Adrenal gland (tissue), 12 donors: ENCODE measurements around the gene MITF. TPM values are rescaled to one million over a fixed set of nuclear protein-coding genes. Genes with fewer than 3 reads are reported as not detected.

ENCODE experiments used
- DNase-seq, 7 donors: peaks; one replicate each; pipeline ENCODE4 v3.0.0-alpha.2; 2019 to 2020
- H3K27ac ChIP-seq, 5 donors: fragments of 200-600 bp; sonication (generic) in 4 of 5; 1 replicate in 3 of 5; 2 replicates in 2 of 5; pipeline versions ENCODE4 v1.5.1 to v1.8.0; 2016 to 2020; ENCODE audit warnings: mild to moderate bottlenecking in 1 of 5
- H3K27me3 ChIP-seq: fragments of 200-600 bp; 2 replicates; pipeline ENCODE4 v1.8.0; 2021
- H3K36me3 ChIP-seq, 2 donors: fragments of 200-600 bp; replicated peaks in 1 of 2; 1 replicate in 1 of 2; 2 replicates in 1 of 2; pipeline versions ENCODE4 v1.5.1 to v1.8.0; 2018 to 2022
- H3K4me1 ChIP-seq, 2 donors: fragments of 200-600 bp; replicated peaks in 1 of 2; 1 replicate in 1 of 2; 2 replicates in 1 of 2; pipeline versions ENCODE4 v1.5.1 to v1.8.0; 2018 to 2021
- H3K4me3 ChIP-seq, 4 donors: fragments of 200-600 bp; sonication (generic) in 3 of 4; one replicate each; pipeline ENCODE4 v1.5.1; 2016 to 2018
- H3K9me3 ChIP-seq, 3 donors: fragments of 200-600 bp; sonication (generic) in 1 of 3; replicated peaks in 1 of 3; 1 replicate in 2 of 3; 2 replicates in 1 of 3; pipeline versions ENCODE4 v1.5.1 to v1.8.0; 2016 to 2021
- POLR2A ChIP-seq, 2 donors: fragments of 450-650 bp; IDR thresholded peaks; one replicate each; pipeline ENCODE4 v1.6.1; 2017; ENCODE audit warnings: antibody characterized with exemption in 2 of 2, mild to moderate bottlenecking in 2 of 2, moderate library complexity in 1 of 2
- WGBS, 4 donors: extraction: QIAGEN DNeasy Blood & Tissue Kit in 2 of 4; methylation state at CpG; one replicate each; pipeline versions ENCODE4 v1.1.5 to v1.1.7; 2013 to 2017; 5-methylcytosine and 5-hydroxymethylcytosine counted together
- intact Hi-C, 2 donors: fragments of 100-400 bp; cut with DNase I; formaldehyde crosslinking; loops; one replicate each; pipeline versions ENCODE4 v1.14.1 to v1.15.0; 2022 to 2023
- polyA plus RNA-seq, 3 donors: library from polyadenylated mRNA; stranded (reverse); fragments of 200-250 nt in 2 of 3; fragments of 350-450 nt in 1 of 3; fragmentation: Illumina TruSeq in 1 of 3; extraction: RNeasy Lipid Tissue Mini Kit (QIAGEN cat#74804) in 1 of 3; gene quantifications; one replicate each; pipeline ENCODE4 v1.2.3, GENCODE V29; 2013 to 2014
- total RNA-seq, 9 donors: library from RNA; depleted of rRNA in 4 of 9; stranded (reverse); fragments of >200 nt in 4 of 9; fragments of 120-200 nt in 1 of 9; fragmentation: NEBNext Ultra II Directional in 1 of 9; extraction: Animal tissue kit (Norgen Biotek cat#: 25700) in 1 of 9; gene quantifications; one replicate each; pipeline versions ENCODE4 v1.1.0 to v1.2.4, GENCODE V29; 2013 to 2023
- TF ChIP-seq, protein P1 (sequence below), 6 experiments: fragments of 450-650 bp in 4 of 6; fragments of 200-600 bp in 2 of 6; sonication (generic) in 1 of 6; IDR thresholded peaks; 1 replicate in 5 of 6; 2 replicates in 1 of 6; pipeline versions ENCODE4 v1.5.1 to v1.8.0; 2016 to 2021; ENCODE audit warnings: antibody characterized with exemption in 6 of 6, mild to moderate bottlenecking in 2 of 6, moderate library complexity in 1 of 6
- donor health status: healthy with polysubstance abuse.
- donor health status: Bipolar disorder and iron deficiency.
- donor health status: DM: yes; HTN: yes; CAD: no.
- donor health status: DM: no; HTN: no; CAD: no.
- donor health status: DM: no; HTN: no; CAD: no.
- donor health status: DM: yes; HTN: yes; CAD: no.

The MITF gene
- total and polyA plus RNA-seq, 12 donors, result 2.4 to 23.4 (median 10.6) TPM

DNA sequence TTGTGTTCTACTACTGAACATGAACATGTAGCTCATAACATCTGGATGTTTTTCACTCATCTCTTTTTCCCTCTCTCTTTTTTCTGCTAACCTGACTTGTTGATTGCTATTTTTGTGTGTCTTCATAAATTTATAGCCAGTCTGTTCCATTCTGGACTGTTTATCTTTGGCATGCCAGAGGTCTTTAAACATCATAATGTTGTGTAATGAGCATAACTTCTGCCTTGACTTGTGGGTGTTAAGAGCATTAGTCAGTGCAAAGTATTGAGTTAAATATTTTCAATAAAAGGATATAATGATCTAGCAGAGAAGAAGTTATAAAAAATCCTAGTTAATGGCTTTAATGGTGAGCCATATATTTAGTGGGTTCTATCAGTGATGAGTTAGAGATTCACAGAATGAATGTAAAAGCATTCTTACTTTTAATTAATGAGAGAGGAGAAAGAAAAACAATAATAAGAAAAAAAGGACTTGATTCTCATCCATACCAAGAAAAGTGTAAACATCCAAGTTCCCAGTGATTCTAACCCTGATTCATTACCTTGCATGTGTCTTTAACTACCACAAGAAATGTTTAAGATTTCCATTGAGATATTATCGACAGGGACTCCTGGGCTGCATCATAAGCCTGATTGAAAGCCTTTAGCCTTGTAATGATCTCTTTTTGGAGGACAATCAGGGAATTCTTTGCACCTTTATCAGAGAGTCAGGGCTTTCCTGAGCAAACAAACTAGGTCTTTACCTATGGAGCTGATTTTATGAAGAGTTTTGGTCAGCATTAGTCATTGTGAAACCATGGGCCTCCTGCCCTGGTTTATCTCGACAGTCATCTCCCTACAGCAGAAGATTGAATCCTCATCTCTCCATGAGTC, 22.9 kb downstream of the MITF start:
- peaks cover 20 to 55% of the 10 kb centered on the region in 2 donors for H3K4me1 ChIP-seq
- intact Hi-C loops, result no loop called here
- TF ChIP-seq, protein P1, sequence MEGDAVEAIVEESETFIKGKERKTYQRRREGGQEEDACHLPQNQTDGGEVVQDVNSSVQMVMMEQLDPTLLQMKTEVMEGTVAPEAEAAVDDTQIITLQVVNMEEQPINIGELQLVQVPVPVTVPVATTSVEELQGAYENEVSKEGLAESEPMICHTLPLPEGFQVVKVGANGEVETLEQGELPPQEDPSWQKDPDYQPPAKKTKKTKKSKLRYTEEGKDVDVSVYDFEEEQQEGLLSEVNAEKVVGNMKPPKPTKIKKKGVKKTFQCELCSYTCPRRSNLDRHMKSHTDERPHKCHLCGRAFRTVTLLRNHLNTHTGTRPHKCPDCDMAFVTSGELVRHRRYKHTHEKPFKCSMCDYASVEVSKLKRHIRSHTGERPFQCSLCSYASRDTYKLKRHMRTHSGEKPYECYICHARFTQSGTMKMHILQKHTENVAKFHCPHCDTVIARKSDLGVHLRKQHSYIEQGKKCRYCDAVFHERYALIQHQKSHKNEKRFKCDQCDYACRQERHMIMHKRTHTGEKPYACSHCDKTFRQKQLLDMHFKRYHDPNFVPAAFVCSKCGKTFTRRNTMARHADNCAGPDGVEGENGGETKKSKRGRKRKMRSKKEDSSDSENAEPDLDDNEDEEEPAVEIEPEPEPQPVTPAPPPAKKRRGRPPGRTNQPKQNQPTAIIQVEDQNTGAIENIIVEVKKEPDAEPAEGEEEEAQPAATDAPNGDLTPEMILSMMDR (IDR thresholded peaks at IDR 0.05), result no peak
- no peak for TF ChIP-seq POLR2A (IDR thresholded peaks at IDR 0.05)
- H3K4me3 ChIP-seq, result no peak overlapping the region
- no peaks in the 10 kb centered on the region for H3K27me3 ChIP-seq
- WGBS, 4 donors, result 66 to 78% (median 71%) methylated on average over 2 of the region's 2 CpGs
- H3K36me3 ChIP-seq, result no peaks in the 10 kb centered on the region
- H3K27ac ChIP-seq, result no peak overlapping the region
- no peaks in the 10 kb centered on the region for H3K9me3 ChIP-seq
- no peak for DNase-seq

DNA sequence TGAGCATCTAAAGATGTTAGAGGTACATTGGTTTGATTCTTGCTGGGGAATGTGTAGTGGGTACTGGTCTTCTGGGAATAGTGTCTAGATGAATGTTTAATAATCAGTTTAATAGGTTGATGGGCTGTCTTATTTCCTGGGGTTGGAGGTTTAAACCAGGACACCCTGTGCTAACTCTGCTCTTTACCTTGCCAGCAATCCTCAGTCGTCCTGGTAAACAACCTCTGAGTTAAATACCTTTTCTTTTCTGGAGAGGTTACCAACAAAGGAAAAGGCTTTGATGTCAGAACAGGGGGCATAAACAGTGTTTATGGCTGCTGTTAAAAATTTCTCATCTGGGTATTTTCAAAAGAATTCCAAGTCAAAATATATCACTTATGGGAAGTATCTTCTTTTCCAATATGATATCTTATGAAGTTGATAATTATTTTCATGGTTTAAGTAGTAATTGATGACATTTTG, 23.5 kb downstream of the MITF start:
- DNase-seq, result no peak
- intact Hi-C loops, result no loop called here
- no peak overlapping the region for H3K27ac ChIP-seq
- H3K27me3 ChIP-seq, result no peaks in the 10 kb centered on the region
- no peaks in the 10 kb centered on the region for H3K36me3 ChIP-seq
- H3K4me1 ChIP-seq, result peaks cover 26 to 60% of the 10 kb centered on the region in 2 donors
- no peak for TF ChIP-seq POLR2A (IDR thresholded peaks at IDR 0.05)
- TF ChIP-seq, protein P1 (IDR thresholded peaks at IDR 0.05), result no peak
- H3K9me3 ChIP-seq, result no peaks in the 10 kb centered on the region
- WGBS, 4 donors, result 60 to 92% (median 72%) methylated on average over 1 of the region's 1 CpG
- no peak overlapping the region for H3K4me3 ChIP-seq

DNA sequence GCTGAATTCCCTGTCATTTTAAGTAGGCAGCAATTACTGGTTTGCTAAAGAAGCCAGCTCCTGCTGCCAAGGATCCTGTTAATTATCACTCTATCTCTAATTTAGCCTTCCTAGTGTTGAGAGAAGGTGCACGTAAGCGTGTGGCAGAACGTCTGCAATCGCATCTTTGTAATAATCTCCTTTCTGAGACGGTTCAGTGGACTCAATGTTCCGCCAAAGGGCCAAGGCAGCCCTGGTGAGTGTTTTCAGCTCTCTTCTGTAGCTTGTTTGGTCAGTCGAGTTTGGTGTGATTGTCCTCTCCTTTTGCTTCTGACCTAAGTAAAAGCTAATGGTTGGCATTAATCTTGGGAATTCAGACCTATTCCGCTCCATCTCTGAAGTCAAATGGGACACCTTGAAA, 24.2 kb downstream of the MITF start:
- TF ChIP-seq, protein P1 (IDR thresholded peaks at IDR 0.05), result no peak
- no peak for TF ChIP-seq POLR2A (IDR thresholded peaks at IDR 0.05)
- WGBS, 4 donors, result 84 to 90% (median 88%) methylated on average over 8 of the region's 8 CpGs
- H3K9me3 ChIP-seq, result no peaks in the 10 kb centered on the region
- no peaks in the 10 kb centered on the region for H3K27me3 ChIP-seq
- intact Hi-C loops, result no loop called here
- H3K4me3 ChIP-seq, result no peak overlapping the region
- H3K27ac ChIP-seq, result peak overlapping the region in 1 of 5 donors; percentile 65
- DNase-seq, result no peak
- peaks cover 28 to 58% of the 10 kb centered on the region in 2 donors for H3K4me1 ChIP-seq
- no peaks in the 10 kb centered on the region for H3K36me3 ChIP-seq

DNA sequence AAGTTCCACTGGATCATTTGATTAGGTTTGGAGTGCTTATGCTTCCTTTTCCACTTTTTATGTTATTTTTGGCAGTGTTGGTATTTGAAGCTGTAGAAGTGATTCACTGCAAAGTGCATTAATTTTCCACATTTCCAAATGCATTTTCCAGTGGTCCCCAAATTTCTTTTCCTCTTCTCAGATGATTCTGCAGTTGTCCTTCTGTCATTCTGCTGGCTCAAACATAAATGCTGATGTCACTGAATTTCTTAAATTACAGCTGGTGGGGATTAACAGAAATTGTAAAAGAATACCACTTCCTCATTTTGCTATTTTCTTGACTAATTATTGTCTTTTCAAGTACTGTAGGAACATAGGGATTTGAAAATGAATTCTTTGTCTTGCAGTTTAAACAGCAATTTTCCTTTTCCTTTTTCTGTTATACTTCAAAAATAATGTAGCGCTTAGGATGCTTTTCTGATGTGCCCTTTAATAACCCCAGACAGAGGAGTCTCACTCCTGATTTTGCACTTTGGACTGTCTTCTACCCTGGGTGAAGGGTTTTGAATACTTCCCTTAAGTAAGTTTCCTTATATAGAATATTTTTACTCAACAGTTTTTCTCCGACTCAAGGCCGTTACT, 25.0 kb downstream of the MITF start:
- peaks cover 28 to 55% of the 10 kb centered on the region in 2 donors for H3K4me1 ChIP-seq
- TF ChIP-seq, protein P1 (IDR thresholded peaks at IDR 0.05), result no peak
- TF ChIP-seq POLR2A (IDR thresholded peaks at IDR 0.05), result no peak
- WGBS, 4 donors, result 39 to 54% (median 42%) methylated on average over 3 of the region's 3 CpGs
- H3K4me3 ChIP-seq, result no peak overlapping the region
- no peaks in the 10 kb centered on the region for H3K9me3 ChIP-seq
- H3K27me3 ChIP-seq, result no peaks in the 10 kb centered on the region
- peak overlapping the region in 4 of 5 donors; percentile 43 to 65 (median 50) for H3K27ac ChIP-seq
- no peaks in the 10 kb centered on the region for H3K36me3 ChIP-seq
- no peak for DNase-seq
- intact Hi-C loops, result no loop called here
